Mucosa of rectum (tissue), 2 donors: ENCODE measurements around the gene BEGAIN.

ENCODE experiments used
- H3K27ac ChIP-seq, 2 donors: one replicate each; pipeline ENCODE4 v1.7.0; 2013; ENCODE audit warnings: inconsistent platforms in 2 of 2, low read depth in 2 of 2, low read length in 2 of 2
- H3K27me3 ChIP-seq, 2 donors: one replicate each; pipeline ENCODE4 v1.7.0; 2013; ENCODE audit warnings: low read length in 2 of 2; ENCODE audit not compliant: control insufficient read depth in 2 of 2, insufficient read depth in 2 of 2
- H3K36me3 ChIP-seq, 2 donors: one replicate each; pipeline ENCODE4 v1.7.0; 2013; ENCODE audit warnings: low read length in 2 of 2; ENCODE audit not compliant: control insufficient read depth in 2 of 2, insufficient read depth in 2 of 2
- H3K4me1 ChIP-seq, 2 donors: one replicate each; pipeline ENCODE4 v1.7.0; 2013; ENCODE audit warnings: low read length in 2 of 2, mild to moderate bottlenecking in 1 of 2; ENCODE audit not compliant: control insufficient read depth in 2 of 2, insufficient read depth in 2 of 2
- H3K4me3 ChIP-seq, 2 donors: one replicate each; pipeline ENCODE4 v1.7.0; 2013; ENCODE audit warnings: low read length in 2 of 2
- H3K9ac ChIP-seq, 2 donors: one replicate each; pipeline ENCODE4 v1.7.0; 2013; ENCODE audit warnings: low read length in 2 of 2, low read depth in 1 of 2, mild to moderate bottlenecking in 1 of 2
- H3K9me3 ChIP-seq, 2 donors: one replicate each; pipeline ENCODE4 v1.7.0; 2013; ENCODE audit warnings: low read length in 2 of 2; ENCODE audit not compliant: control insufficient read depth in 2 of 2
- donor health status: healthy.
- donor health status: Normal muscosa, but diverticular disease.

The BEGAIN gene

GRCh38 chr14:100622708-100623485, 35.7 kb upstream of the BEGAIN start:
- peaks cover 6 to 18% of the 10 kb centered on the region in 2 donors for H3K4me1 ChIP-seq
- no peak overlapping the region for H3K9ac ChIP-seq
- H3K9me3 ChIP-seq = no peaks in the 10 kb centered on the region
- H3K36me3 ChIP-seq = no peaks in the 10 kb centered on the region
- H3K4me3 ChIP-seq = no peak overlapping the region
- no peak overlapping the region for H3K27ac ChIP-seq
- H3K27me3 ChIP-seq = peaks cover 2 to 9% of the 10 kb centered on the region in 2 donors

- no peak overlapping the region for H3K27ac ChIP-seq
- no peak overlapping the region for H3K9ac ChIP-seq
- peaks cover 6 to 23% of the 10 kb centered on the region in 2 donors for H3K4me1 ChIP-seq
- peaks cover 2 to 9% of the 10 kb centered on the region in 2 donors for H3K27me3 ChIP-seq
- H3K36me3 ChIP-seq = no peaks in the 10 kb centered on the region
- H3K4me3 ChIP-seq = no peak overlapping the region
- no peaks in the 10 kb centered on the region for H3K9me3 ChIP-seq
Observed at GRCh38 chr14:100622224-100622623, 35.0 kb upstream of the BEGAIN start.

GRCh38 chr14:100621806-100622205, 34.6 kb upstream of the BEGAIN start:
- Histone ChIP-seq H3K4me3 (no peak overlapping the region), H3K27ac (no peak overlapping the region), H3K4me1 (peaks cover 6 to 26% of the 10 kb centered on the region in 2 donors), H3K9me3 (no peaks in the 10 kb centered on the region), H3K9ac (no peak overlapping the region), H3K27me3 (peaks cover 2 to 9% of the 10 kb centered on the region in 2 donors), H3K36me3 (no peaks in the 10 kb centered on the region)

GRCh38 chr14:100620255-100621100, 33.3 kb upstream of the BEGAIN start:
- H3K27me3 ChIP-seq = peaks cover 2 to 9% of the 10 kb centered on the region in 2 donors

GRCh38 chr14:100619396-100620254, 32.4 kb upstream of the BEGAIN start:
- Histone ChIP-seq H3K27ac (no peak overlapping the region), H3K4me3 (no peak overlapping the region), H3K9ac (no peak overlapping the region), H3K4me1 (peaks cover 6 to 26% of the 10 kb centered on the region in 2 donors), H3K36me3 (no peaks in the 10 kb centered on the region), H3K9me3 (no peaks in the 10 kb centered on the region), H3K27me3 (peaks cover 2 to 3% of the 10 kb centered on the region in 2 donors)

More at GRCh38 chr14:100620255-100621100, 33.3 kb upstream of the BEGAIN start:
- no peaks in the 10 kb centered on the region for H3K36me3 ChIP-seq
- no peak overlapping the region for H3K27ac ChIP-seq
- H3K4me1 ChIP-seq = peaks cover 6 to 26% of the 10 kb centered on the region in 2 donors
- no peak overlapping the region for H3K4me3 ChIP-seq
- no peaks in the 10 kb centered on the region for H3K9me3 ChIP-seq
- H3K9ac ChIP-seq = no peak overlapping the region

- no peak overlapping the region for H3K27ac ChIP-seq
- no peaks in the 10 kb centered on the region for H3K36me3 ChIP-seq
- peaks cover 6 to 26% of the 10 kb centered on the region in 2 donors for H3K4me1 ChIP-seq
- no peak overlapping the region for H3K9ac ChIP-seq
- no peak overlapping the region for H3K4me3 ChIP-seq
- peaks cover 2 to 3% of the 10 kb centered on the region in 2 donors for H3K27me3 ChIP-seq
- no peaks in the 10 kb centered on the region for H3K9me3 ChIP-seq
Observed at GRCh38 chr14:100618763-100619320, 31.6 kb upstream of the BEGAIN start.

GRCh38 chr14:100618318-100618693, 31.1 kb upstream of the BEGAIN start:
- H3K4me3 ChIP-seq = no peak overlapping the region
- peaks cover 2 to 3% of the 10 kb centered on the region in 2 donors for H3K27me3 ChIP-seq
- no peaks in the 10 kb centered on the region for H3K9me3 ChIP-seq
- no peaks in the 10 kb centered on the region for H3K36me3 ChIP-seq
- H3K9ac ChIP-seq = no peak overlapping the region
- H3K27ac ChIP-seq = no peak overlapping the region
- peaks cover 6 to 26% of the 10 kb centered on the region in 2 donors for H3K4me1 ChIP-seq

- no peak overlapping the region for H3K9ac ChIP-seq
- H3K4me1 ChIP-seq = peaks cover 6 to 25% of the 10 kb centered on the region in 2 donors
- H3K27me3 ChIP-seq = peaks cover 0 to 2% of the 10 kb centered on the region in 2 donors
- no peak overlapping the region for H3K4me3 ChIP-seq
- no peaks in the 10 kb centered on the region for H3K36me3 ChIP-seq
- H3K9me3 ChIP-seq = no peaks in the 10 kb centered on the region
- H3K27ac ChIP-seq = no peak overlapping the region
Observed at GRCh38 chr14:100617410-100618317, 30.4 kb upstream of the BEGAIN start.
